Measurements from ENCODE around the gene PRICKLE2. TPM values are rescaled to one million over a fixed set of nuclear protein-coding genes. Genes with fewer than 3 reads are reported as not detected.

PRICKLE2 gene
- total RNA-seq, 4 donors from 2014 or later = 71.8 to 99.9 (median 84.4) TPM

- Histone ChIP-seq H3K4me3 (no peak overlapping the region), H3K36me3 (peaks cover 8 to 63% (median 34%) of the 10 kb centered on the region in 4 donors), H3K4me1 (peaks cover 25 to 75% (median 45%) of the 10 kb centered on the region in 4 donors), H3K27ac (replicated peaks in 1 of 4) (peak overlapping the region; percentile 85 to 89 (median 86)), H3K9me3 (no peaks in the 10 kb centered on the region), H3K27me3 (no peaks in the 10 kb centered on the region)
- intact Hi-C loops (cut with DNase I) = loop anchor here (10.0 kb wide), 1 partner anchor 112 kb away; no protein-coding TSS in a partner anchor
- WGBS = 96% methylated on average over 9 of the region's 9 CpGs
- no peak for TF ChIP-seq POLR2AphosphoS5 (IDR thresholded peaks at IDR 0.05)
- no peak for TF ChIP-seq CTCF (IDR thresholded peaks at IDR 0.05)
- TF ChIP-seq EP300 (IDR thresholded peaks at IDR 0.05) = no peak
- no peak for TF ChIP-seq POLR2A (IDR thresholded peaks at IDR 0.05; ENCODE audit: low read depth)
- DNase-seq (ENCODE audit: extremely low spot score) = no peak
Observed at GRCh38 chr3:64152676-64153466, 72.4 kb downstream of the PRICKLE2 start.

- intact Hi-C loops (cut with DNase I) = loop anchor here (10.0 kb wide), 1 partner anchor 113 kb away; no protein-coding TSS in a partner anchor
Observed at GRCh38 chr3:64152086-64152485, 73.2 kb downstream of the PRICKLE2 start.

DNA sequence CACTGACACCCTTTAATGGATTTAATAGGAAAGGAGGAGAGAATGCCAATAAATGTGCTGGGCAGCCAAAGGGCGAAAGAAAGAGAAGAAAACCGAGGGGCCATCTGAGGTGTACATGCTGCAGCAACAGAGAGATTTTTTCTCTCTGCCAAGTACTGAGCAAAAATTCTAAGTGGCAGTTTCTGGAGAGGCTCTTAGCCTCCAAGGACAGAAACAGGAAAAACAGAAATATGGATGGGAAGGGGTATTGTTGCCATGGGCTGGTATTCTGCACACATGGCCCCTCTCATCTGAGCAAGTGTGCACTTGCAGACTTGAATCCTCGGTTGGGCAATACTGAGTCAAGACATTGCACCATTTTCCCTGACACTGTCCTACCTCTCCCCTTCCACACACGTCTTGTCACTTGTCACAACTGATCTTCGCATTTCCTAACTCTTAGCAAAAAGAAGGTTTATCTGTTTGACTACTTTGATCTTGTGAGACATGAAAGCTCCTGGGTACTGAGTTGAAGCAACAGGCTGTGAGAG, 73.9 kb downstream of the PRICKLE2 start:
- intact Hi-C loops (cut with DNase I) = loop anchor here (10.0 kb wide), 1 partner anchor 113 kb away; no protein-coding TSS in a partner anchor
- peaks cover 25 to 79% (median 45%) of the 10 kb centered on the region in 4 donors for H3K4me1 ChIP-seq
- TF ChIP-seq EP300 (IDR thresholded peaks at IDR 0.05) = no peak
- no peak for TF ChIP-seq POLR2AphosphoS5 (IDR thresholded peaks at IDR 0.05)
- TF ChIP-seq CTCF (IDR thresholded peaks at IDR 0.05) = no peak
- no peaks in the 10 kb centered on the region for H3K9me3 ChIP-seq
- 66% methylated on average over 5 of the region's 5 CpGs for WGBS
- no peak for DNase-seq (ENCODE audit: extremely low spot score)
- H3K36me3 ChIP-seq = peaks cover 12 to 63% (median 32%) of the 10 kb centered on the region in 4 donors
- peak overlapping the region; percentile 85 to 89 (median 86) for H3K27ac ChIP-seq (replicated peaks in 1 of 4)
- H3K27me3 ChIP-seq = no peaks in the 10 kb centered on the region
- no peak overlapping the region for H3K4me3 ChIP-seq

More at GRCh38 chr3:64152086-64152485, 73.2 kb downstream of the PRICKLE2 start:
- TF ChIP-seq CTCF (IDR thresholded peaks at IDR 0.05) (no peak), EP300 (IDR thresholded peaks at IDR 0.05) (no peak), POLR2AphosphoS5 (IDR thresholded peaks at IDR 0.05) (peak; percentile 23 to 46), POLR2A (IDR thresholded peaks at IDR 0.05; ENCODE audit: low read depth) (no peak)
- H3K27ac ChIP-seq (replicated peaks in 1 of 4) = peak overlapping the region; percentile 85 to 89 (median 86)
- no peaks in the 10 kb centered on the region for H3K9me3 ChIP-seq
- peaks cover 11 to 63% (median 32%) of the 10 kb centered on the region in 4 donors for H3K36me3 ChIP-seq
- DNase-seq (ENCODE audit: extremely low spot score) = no peak
- 46% methylated on average over 2 of the region's 2 CpGs for WGBS
- H3K4me3 ChIP-seq = no peak overlapping the region
- peaks cover 25 to 74% (median 42%) of the 10 kb centered on the region in 4 donors for H3K4me1 ChIP-seq
- no peaks in the 10 kb centered on the region for H3K27me3 ChIP-seq

GRCh38 chr3:64150623-64151207, 74.6 kb downstream of the PRICKLE2 start:
- no peak for DNase-seq (ENCODE audit: extremely low spot score)
- Histone ChIP-seq H3K4me1 (peaks cover 25 to 80% (median 49%) of the 10 kb centered on the region in 4 donors), H3K36me3 (peaks cover 13 to 63% (median 34%) of the 10 kb centered on the region in 4 donors), H3K27me3 (no peaks in the 10 kb centered on the region), H3K27ac (replicated peaks in 1 of 4) (peak overlapping the region; percentile 85 to 89 (median 86)), H3K9me3 (no peaks in the 10 kb centered on the region), H3K4me3 (no peak overlapping the region)
- TF ChIP-seq EP300 (IDR thresholded peaks at IDR 0.05) = no peak
- peak; percentile 55 to 64 for TF ChIP-seq POLR2AphosphoS5 (IDR thresholded peaks at IDR 0.05)
- 36% methylated on average over 13 of the region's 13 CpGs for WGBS
- intact Hi-C loops (cut with DNase I) = loop anchor here (10.0 kb wide), 1 partner anchor 114 kb away; no protein-coding TSS in a partner anchor

GRCh38 chr3:64149886-64150285, 75.4 kb downstream of the PRICKLE2 start:
- intact Hi-C loops (cut with DNase I) = loop anchor here (10.0 kb wide), 1 partner anchor 115 kb away; no protein-coding TSS in a partner anchor
- no peak overlapping the region for H3K4me3 ChIP-seq
- H3K9me3 ChIP-seq = no peaks in the 10 kb centered on the region
- no peak for DNase-seq (ENCODE audit: extremely low spot score)
- peaks cover 13 to 63% (median 36%) of the 10 kb centered on the region in 4 donors for H3K36me3 ChIP-seq
- no peaks in the 10 kb centered on the region for H3K27me3 ChIP-seq
- no peak for TF ChIP-seq EP300 (IDR thresholded peaks at IDR 0.05)
- no peak for TF ChIP-seq CTCF (IDR thresholded peaks at IDR 0.05)
- no peak for TF ChIP-seq POLR2A (IDR thresholded peaks at IDR 0.05; ENCODE audit: low read depth)
- no peak for TF ChIP-seq POLR2AphosphoS5 (IDR thresholded peaks at IDR 0.05)
- peak overlapping the region; percentile 85 to 89 (median 86) for H3K27ac ChIP-seq (replicated peaks in 1 of 4)
- peaks cover 25 to 80% (median 53%) of the 10 kb centered on the region in 4 donors for H3K4me1 ChIP-seq
- 67% methylated on average over 6 of the region's 6 CpGs for WGBS

All from esophagus muscularis mucosa (tissue), 4 donors.